Smooth muscle cell (in vitro differentiated cells): Measurements from ENCODE around the gene SELENOI. TPM values are rescaled to one million over a fixed set of nuclear protein-coding genes. Genes with fewer than 3 reads are reported as not detected.

ENCODE experiments used
- DNase-seq: peaks from one replicate; lab custom pipeline; 2025; ENCODE audit not compliant: unreplicated experiment; lab: John Stamatoyannopoulos, UW
- H2AFZ ChIP-seq: fragments of 200-600 bp; sonication (generic); 2 replicates; pipeline ENCODE4 v1.6.0; 2016; ENCODE audit warnings: antibody characterized with exemption, low read depth, mild to moderate bottlenecking
- H3F3A ChIP-seq: fragments of 200-600 bp; sonication (generic); 2 replicates; pipeline ENCODE4 v1.6.0; 2017; ENCODE audit warnings: antibody characterized with exemption, low read depth
- H3K27ac ChIP-seq: fragments of 200-600 bp; sonication (generic); 2 replicates; pipeline ENCODE4 v1.5.1; 2016; ENCODE audit warnings: low read depth, mild to moderate bottlenecking
- H3K27me3 ChIP-seq: fragments of 200-600 bp; sonication (generic); 2 replicates; pipeline ENCODE4 v1.6.1; 2016; ENCODE audit warnings: low read depth, mild to moderate bottlenecking
- H3K36me3 ChIP-seq: fragments of 200-600 bp; sonication (generic); 2 replicates; pipeline ENCODE4 v1.5.1; 2016; ENCODE audit warnings: low read depth
- H3K4me1 ChIP-seq: fragments of 200-600 bp; sonication (generic); 2 replicates; pipeline ENCODE4 v1.5.1; 2016; ENCODE audit warnings: low read depth
- H3K4me2 ChIP-seq: fragments of 200-600 bp; sonication (generic); 2 replicates; pipeline ENCODE4 v1.6.0; 2016; ENCODE audit warnings: mild to moderate bottlenecking
- H3K4me3 ChIP-seq: fragments of 200-600 bp; sonication (generic); 2 replicates; pipeline ENCODE4 v1.5.1; 2016; ENCODE audit warnings: mild to moderate bottlenecking
- H3K79me2 ChIP-seq: fragments of 200-600 bp; sonication (generic); 2 replicates; pipeline ENCODE4 v1.6.0; 2016; ENCODE audit warnings: low read depth, mild to moderate bottlenecking
- H3K9ac ChIP-seq: fragments of 200-600 bp; sonication (generic); 2 replicates; pipeline ENCODE4 v1.6.0; 2016; ENCODE audit warnings: low read depth
- H3K9me3 ChIP-seq: fragments of 200-600 bp; sonication (generic); replicated peaks from 2 replicates; pipeline ENCODE4 v1.5.1; 2016; ENCODE audit warnings: low read depth
- H4K20me1 ChIP-seq: fragments of 200-600 bp; sonication (generic); 2 replicates; pipeline ENCODE4 v1.6.0; 2016; ENCODE audit warnings: low read depth
- WGBS: methylation state at CpG from one replicate; pipeline ENCODE4 v1.1.7; 2016; ENCODE audit warnings: low lambda C conversion rate; 5-methylcytosine and 5-hydroxymethylcytosine counted together
- polyA plus RNA-seq: library from polyadenylated mRNA; unstranded; fragments of >200 nt; fragmentation: Nextera tagmentation; extraction: Ambion mirVana; gene quantifications from 2 replicates; pipeline ENCODE4 v1.2.1, GENCODE V29; 2016
- total RNA-seq: library from RNA; depleted of rRNA; stranded (reverse); fragments of >200 nt; gene quantifications from 2 replicates; pipeline ENCODE4 v1.2.3, GENCODE V29; 2014
- TF ChIP-seq, protein P1 (sequence below): fragments of 200-600 bp; sonication (generic); IDR thresholded peaks from 2 replicates; pipeline ENCODE4 v1.5.1; 2017; ENCODE audit warnings: borderline replicate concordance, mild to moderate bottlenecking, antibody characterized with exemption; ENCODE audit not compliant: insufficient read depth, poor library complexity, severe bottlenecking

The SELENOI gene
- total and polyA plus RNA-seq, 2 experiments from 2014 or later = 3.3 to 26.3 TPM

DNA sequence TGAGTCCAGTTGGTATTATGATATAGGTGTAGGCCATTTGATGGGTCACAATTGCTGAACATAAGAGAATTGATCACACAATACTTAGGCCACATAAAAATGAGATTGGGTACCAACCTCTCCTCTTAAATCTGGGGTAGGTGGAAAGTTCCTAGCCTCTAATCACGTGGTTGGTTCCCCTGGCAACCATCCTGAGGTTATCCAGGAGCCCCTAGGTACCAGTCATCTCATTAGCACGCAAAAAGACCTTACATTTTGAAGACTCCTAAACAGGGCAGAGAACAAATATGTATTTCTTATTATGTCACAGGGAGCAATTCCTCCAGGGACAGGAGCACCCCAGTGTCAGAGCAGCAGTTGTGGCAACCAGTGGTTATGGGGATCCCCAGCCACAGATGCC is 12.7 kb upstream of the SELENOI start:
- TF ChIP-seq, protein P1, sequence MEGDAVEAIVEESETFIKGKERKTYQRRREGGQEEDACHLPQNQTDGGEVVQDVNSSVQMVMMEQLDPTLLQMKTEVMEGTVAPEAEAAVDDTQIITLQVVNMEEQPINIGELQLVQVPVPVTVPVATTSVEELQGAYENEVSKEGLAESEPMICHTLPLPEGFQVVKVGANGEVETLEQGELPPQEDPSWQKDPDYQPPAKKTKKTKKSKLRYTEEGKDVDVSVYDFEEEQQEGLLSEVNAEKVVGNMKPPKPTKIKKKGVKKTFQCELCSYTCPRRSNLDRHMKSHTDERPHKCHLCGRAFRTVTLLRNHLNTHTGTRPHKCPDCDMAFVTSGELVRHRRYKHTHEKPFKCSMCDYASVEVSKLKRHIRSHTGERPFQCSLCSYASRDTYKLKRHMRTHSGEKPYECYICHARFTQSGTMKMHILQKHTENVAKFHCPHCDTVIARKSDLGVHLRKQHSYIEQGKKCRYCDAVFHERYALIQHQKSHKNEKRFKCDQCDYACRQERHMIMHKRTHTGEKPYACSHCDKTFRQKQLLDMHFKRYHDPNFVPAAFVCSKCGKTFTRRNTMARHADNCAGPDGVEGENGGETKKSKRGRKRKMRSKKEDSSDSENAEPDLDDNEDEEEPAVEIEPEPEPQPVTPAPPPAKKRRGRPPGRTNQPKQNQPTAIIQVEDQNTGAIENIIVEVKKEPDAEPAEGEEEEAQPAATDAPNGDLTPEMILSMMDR = no peak
- Histone ChIP-seq H3F3A (no peaks in the 10 kb centered on the region), H3K9ac (no peak overlapping the region), H3K79me2 (no peaks in the 10 kb centered on the region), H3K4me3 (no peak overlapping the region), H3K27ac (no peak overlapping the region), H3K27me3 (no peaks in the 10 kb centered on the region), H3K4me1 (no peaks in the 10 kb centered on the region), H3K36me3 (no peaks in the 10 kb centered on the region), H3K4me2 (no peak overlapping the region), H4K20me1 (no peaks in the 10 kb centered on the region), H2AFZ (no peak overlapping the region), H3K9me3 (no peaks in the 10 kb centered on the region)
- WGBS = 47% methylated on average over 2 of the region's 2 CpGs
- no peak for DNase-seq

DNA sequence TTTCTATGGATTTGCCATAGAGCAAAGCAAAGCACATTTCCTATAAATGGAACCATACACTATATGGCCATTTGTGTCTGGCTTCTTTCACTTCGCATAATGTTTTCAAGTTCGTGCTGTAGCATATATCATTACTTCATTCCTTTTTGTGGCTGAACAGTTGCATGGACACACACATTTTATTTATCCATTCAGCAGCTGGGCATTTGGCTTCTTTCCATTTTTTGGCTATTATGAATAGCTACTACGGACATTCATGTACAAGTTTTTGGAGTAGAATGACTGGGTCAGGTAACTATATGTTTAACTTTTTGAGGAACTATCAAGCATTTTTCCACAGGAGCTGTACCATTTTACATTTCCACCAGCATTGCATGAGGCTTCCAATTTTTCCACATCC is 10.7 kb upstream of the SELENOI start:
- Histone ChIP-seq H2AFZ (no peak overlapping the region), H3K27ac (no peak overlapping the region), H3K27me3 (no peaks in the 10 kb centered on the region), H3K79me2 (no peaks in the 10 kb centered on the region), H3K4me1 (peaks cover 12% of the 10 kb centered on the region), H4K20me1 (no peaks in the 10 kb centered on the region), H3K36me3 (no peaks in the 10 kb centered on the region), H3K9me3 (no peaks in the 10 kb centered on the region), H3F3A (no peaks in the 10 kb centered on the region), H3K9ac (no peak overlapping the region), H3K4me2 (no peak overlapping the region), H3K4me3 (no peak overlapping the region)
- WGBS = 90% methylated on average over 3 of the region's 3 CpGs
- TF ChIP-seq, protein P1 = no peak
- DNase-seq = no peak

DNA sequence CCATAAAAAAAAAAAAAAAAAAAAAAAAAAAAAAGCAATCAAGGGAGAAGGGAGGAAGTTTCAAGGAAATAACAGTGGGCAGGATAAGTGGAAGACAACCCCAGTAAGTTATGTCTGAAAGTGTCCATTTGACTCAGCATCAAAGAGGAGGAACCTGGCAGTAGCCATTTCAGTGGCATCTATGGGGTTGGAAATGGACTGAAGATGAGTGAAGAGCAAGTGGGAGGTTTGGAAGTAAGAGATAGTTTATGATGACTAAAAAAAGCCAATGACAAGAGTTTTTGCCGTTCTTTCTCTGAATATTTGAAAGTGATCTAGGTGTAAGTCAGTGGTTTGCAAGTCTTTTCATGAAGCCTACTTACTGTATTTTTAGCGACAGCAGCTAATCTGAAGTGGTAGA is 9.2 kb upstream of the SELENOI start:
- Histone ChIP-seq H3K4me1 (peaks cover 16% of the 10 kb centered on the region), H3K9ac (no peak overlapping the region), H4K20me1 (no peaks in the 10 kb centered on the region), H3F3A (no peaks in the 10 kb centered on the region), H3K4me3 (no peak overlapping the region), H3K79me2 (no peaks in the 10 kb centered on the region), H3K27ac (no peak overlapping the region), H2AFZ (no peak overlapping the region), H3K4me2 (no peak overlapping the region), H3K9me3 (no peaks in the 10 kb centered on the region), H3K27me3 (no peaks in the 10 kb centered on the region), H3K36me3 (no peaks in the 10 kb centered on the region)
- TF ChIP-seq, protein P1 = no peak
- 90% methylated on average over 2 of the region's 2 CpGs for WGBS
- no peak for DNase-seq

DNA sequence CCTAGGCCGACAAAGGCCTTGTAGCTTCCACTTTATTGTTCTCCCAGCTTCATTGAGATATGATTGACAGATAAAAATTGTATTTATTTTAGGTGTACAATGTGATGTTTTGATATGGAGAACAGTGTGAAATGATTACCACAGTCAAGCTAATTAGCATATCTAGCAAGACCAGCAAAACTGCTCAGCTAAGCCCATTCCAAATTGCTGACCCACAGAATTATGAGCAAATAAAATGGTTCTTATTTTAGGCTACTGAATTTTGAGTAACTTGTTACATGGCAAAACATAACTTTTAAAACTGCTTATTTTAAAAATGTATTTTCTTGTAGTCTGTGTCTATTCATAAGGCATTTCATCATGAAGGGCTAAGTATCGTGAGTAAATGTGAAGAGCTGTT is 8.6 kb upstream of the SELENOI start:
- no peak overlapping the region for H3K9ac ChIP-seq
- H2AFZ ChIP-seq = no peak overlapping the region
- H3F3A ChIP-seq = no peaks in the 10 kb centered on the region
- no peak overlapping the region for H3K4me2 ChIP-seq
- H3K36me3 ChIP-seq = no peaks in the 10 kb centered on the region
- H4K20me1 ChIP-seq = no peaks in the 10 kb centered on the region
- TF ChIP-seq, protein P1 = no peak
- no peak for DNase-seq
- H3K4me3 ChIP-seq = no peak overlapping the region
- H3K4me1 ChIP-seq = peaks cover 16% of the 10 kb centered on the region
- no peaks in the 10 kb centered on the region for H3K9me3 ChIP-seq
- H3K27me3 ChIP-seq = no peaks in the 10 kb centered on the region
- 98% methylated on average over 2 of the region's 2 CpGs for WGBS
- H3K79me2 ChIP-seq = no peaks in the 10 kb centered on the region
- no peak overlapping the region for H3K27ac ChIP-seq
